Measurements from ENCODE around the gene VASN. TPM values are rescaled to one million over a fixed set of nuclear protein-coding genes. Genes with fewer than 3 reads are reported as not detected.

Gene VASN
- total and polyA plus RNA-seq, 9 of the 15 experiments (the other 6 are each of a cell fraction or from before 2014, with no cell fraction given): 0.01 to 2.5 (median 0.41) TPM; not detected in 1

- TF ChIP-seq CHD7 (IDR thresholded peaks at IDR 0.05; ENCODE audit: low read depth, low read length): no peak
- 0 out of 2 replicates have a peak, but pooled peaks have one; percentile 69 for TF ChIP-seq FOXP1 (CRISPR knock-in tag; IDR thresholded peaks at IDR 0.05)
- no peak; the same call in 1 of the 2 replicates for TF ChIP-seq CBFB (CRISPR knock-in tag; IDR thresholded peaks at IDR 0.05)
- no peak for TF ChIP-seq SRSF1 (IDR thresholded peaks at IDR 0.05; ENCODE audit: low read depth, low read length)
- no peak; a peak in 1 of 4 replicates for TF ChIP-seq ZMIZ1 (IDR thresholded peaks at IDR 0.05; ENCODE audit: low read depth in 2 of 2, low read length in 2 of 2)
- TF ChIP-seq ZBTB34 (CRISPR knock-in tag; IDR thresholded peaks at IDR 0.05): no peak
- no peak for TF ChIP-seq RFX1 (IDR thresholded peaks at IDR 0.05)
- TF ChIP-seq MTA1 (IDR thresholded peaks at IDR 0.05; ENCODE audit: borderline replicate concordance): peak; percentile 94
- TF ChIP-seq OTX1 (CRISPR knock-in tag; IDR thresholded peaks at IDR 0.05): 0 out of 2 replicates have a peak, but pooled peaks have one; percentile 10
- peak; percentile 96 for TF ChIP-seq ATF4 (CRISPR knock-in tag; IDR thresholded peaks at IDR 0.05)
These were observed 53.9 kb downstream of the VASN start, which contains the start of gene DNAJA3 (continued) for GRCh38 chr16:4425378-4426020.

All from K562 (cell line).